Measurements from ENCODE around the gene NUTM2D.
"Not testable (repeated sequence)": the region's sequence is repeated elsewhere in the genome, so short reads cannot be mapped to it uniquely, and the experiment has no call there.

Gene NUTM2D

GRCh38 chr10:87340411-87340810, 17.1 kb upstream of the NUTM2D start:
- H3K27ac ChIP-seq (ENCODE audit: extremely low read depth, low read depth, low read length); H3K4me3 ChIP-seq (ENCODE audit: low read depth, low read length); CTCF ChIA-PET; H3K9me3 ChIP-seq (ENCODE audit: control insufficient read depth, insufficient read depth, low read depth, low read length); H3K4me1 ChIP-seq (ENCODE audit: control insufficient read depth, insufficient read depth, low read length); POLR2A ChIA-PET; H3K36me3 ChIP-seq (ENCODE audit: control insufficient read depth in 2 of 2, insufficient read depth in 1 of 2, low read length in 2 of 2): not testable (repeated sequence)
- peak; percentile 73 for TF ChIP-seq ZEB2 (tag by site-specific recombination; IDR thresholded peaks at IDR 0.05)
- 0 out of 2 replicates have a peak, but pooled peaks have one; percentile 43 for TF ChIP-seq OVOL3 (tag by site-specific recombination; IDR thresholded peaks at IDR 0.05)
- TF ChIP-seq ZNF10 (tag by site-specific recombination; IDR thresholded peaks at IDR 0.05), result 0 out of 2 replicates have a peak, but pooled peaks have one; percentile 30
- peak; percentile 90 for TF ChIP-seq ZNF629 (tag by site-specific recombination; IDR thresholded peaks at IDR 0.05)
- peak; percentile 54; the same call in 1 of the 2 replicates for TF ChIP-seq BCL11A (tag by site-specific recombination; IDR thresholded peaks at IDR 0.05; ENCODE audit: low read depth)
- 0 out of 2 replicates have a peak, but pooled peaks have one; percentile 16 for TF ChIP-seq GLI2 (tag by site-specific recombination; IDR thresholded peaks at IDR 0.05; ENCODE audit: borderline replicate concordance, low read depth)
- TF ChIP-seq, protein P1, sequence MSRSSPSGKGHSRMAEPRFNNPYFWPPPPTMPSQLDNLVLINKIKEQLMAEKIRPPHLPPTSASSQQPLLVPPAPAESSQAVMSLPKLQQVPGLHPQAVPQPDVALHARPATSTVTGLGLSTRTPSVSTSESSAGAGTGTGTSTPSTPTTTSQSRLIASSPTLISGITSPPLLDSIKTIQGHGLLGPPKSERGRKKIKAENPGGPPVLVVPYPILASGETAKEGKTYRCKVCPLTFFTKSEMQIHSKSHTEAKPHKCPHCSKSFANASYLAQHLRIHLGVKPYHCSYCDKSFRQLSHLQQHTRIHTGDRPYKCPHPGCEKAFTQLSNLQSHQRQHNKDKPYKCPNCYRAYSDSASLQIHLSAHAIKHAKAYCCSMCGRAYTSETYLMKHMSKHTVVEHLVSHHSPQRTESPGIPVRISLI (tag by site-specific recombination; IDR thresholded peaks at IDR 0.05), result peak; percentile 50; the same call in 1 of the 2 replicates
- 0 out of 2 replicates have a peak, but pooled peaks have one; percentile 37 for TF ChIP-seq ZNF24 (tag by site-specific recombination; IDR thresholded peaks at IDR 0.05)
- TF ChIP-seq, protein P2, sequence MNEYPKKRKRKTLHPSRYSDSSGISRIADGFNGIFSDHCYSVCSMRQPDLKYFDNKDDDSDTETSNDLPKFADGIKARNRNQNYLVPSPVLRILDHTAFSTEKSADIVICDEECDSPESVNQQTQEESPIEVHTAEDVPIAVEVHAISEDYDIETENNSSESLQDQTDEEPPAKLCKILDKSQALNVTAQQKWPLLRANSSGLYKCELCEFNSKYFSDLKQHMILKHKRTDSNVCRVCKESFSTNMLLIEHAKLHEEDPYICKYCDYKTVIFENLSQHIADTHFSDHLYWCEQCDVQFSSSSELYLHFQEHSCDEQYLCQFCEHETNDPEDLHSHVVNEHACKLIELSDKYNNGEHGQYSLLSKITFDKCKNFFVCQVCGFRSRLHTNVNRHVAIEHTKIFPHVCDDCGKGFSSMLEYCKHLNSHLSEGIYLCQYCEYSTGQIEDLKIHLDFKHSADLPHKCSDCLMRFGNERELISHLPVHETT (tag by site-specific recombination; IDR thresholded peaks at IDR 0.05), result peak; percentile 78
- peak; percentile 62; the same call in 1 of the 2 replicates for TF ChIP-seq ATF2 (tag by site-specific recombination; IDR thresholded peaks at IDR 0.05; ENCODE audit: low read depth)
- peak; percentile 43 for TF ChIP-seq ZNF366 (tag by site-specific recombination; conservative IDR thresholded peaks at IDR 0.05)
- TF ChIP-seq ZNF2 (tag by site-specific recombination; IDR thresholded peaks at IDR 0.05), result 0 out of 2 replicates have a peak, but pooled peaks have one; percentile 51
- TF ChIP-seq OSR2 (tag by site-specific recombination; IDR thresholded peaks at IDR 0.05), result peak; percentile 66; the same call in 1 of the 2 replicates
- peak; percentile 93 for TF ChIP-seq ZBTB6 (tag by site-specific recombination; IDR thresholded peaks at IDR 0.05)
- peak; percentile 49; the same call in 1 of the 2 replicates for TF ChIP-seq ZBTB17 (tag by site-specific recombination; IDR thresholded peaks at IDR 0.05)
- TF ChIP-seq PRDM1 (tag by site-specific recombination; IDR thresholded peaks at IDR 0.05), result peak; percentile 74
- peak; percentile 95 for TF ChIP-seq PRDM6 (tag by site-specific recombination; IDR thresholded peaks at IDR 0.05)
- TF ChIP-seq ZNF184 (tag by site-specific recombination; IDR thresholded peaks at IDR 0.05), result peak; percentile 60; the same call in 1 of the 2 replicates
- peak; percentile 72; the same call in 1 of the 2 replicates for TF ChIP-seq INSM2 (tag by site-specific recombination; IDR thresholded peaks at IDR 0.05)
- peak; percentile 36; the same call in 1 of the 2 replicates for TF ChIP-seq FEZF1 (tag by site-specific recombination; IDR thresholded peaks at IDR 0.05)
- TF ChIP-seq ZNF843 (tag by site-specific recombination; IDR thresholded peaks at IDR 0.05), result peak; percentile 52; the same call in 1 of the 2 replicates
- peak; percentile 77 for TF ChIP-seq BCL6B (tag by site-specific recombination; IDR thresholded peaks at IDR 0.05)
- TF ChIP-seq ZNF76 (tag by site-specific recombination; IDR thresholded peaks at IDR 0.05; ENCODE audit: borderline replicate concordance, low read depth), result 0 out of 2 replicates have a peak, but pooled peaks have one; percentile 29
- 0 out of 2 replicates have a peak, but pooled peaks have one; percentile 16 for TF ChIP-seq TSHZ1 (tag by site-specific recombination; IDR thresholded peaks at IDR 0.05; ENCODE audit: borderline replicate concordance)
